ENCODE results near the gene SPAG8. TPM values are rescaled to one million over a fixed set of nuclear protein-coding genes. Genes with fewer than 3 reads are reported as not detected.

Gene SPAG8
- total RNA-seq, 1 donor from 2014 or later: not detected

DNA sequence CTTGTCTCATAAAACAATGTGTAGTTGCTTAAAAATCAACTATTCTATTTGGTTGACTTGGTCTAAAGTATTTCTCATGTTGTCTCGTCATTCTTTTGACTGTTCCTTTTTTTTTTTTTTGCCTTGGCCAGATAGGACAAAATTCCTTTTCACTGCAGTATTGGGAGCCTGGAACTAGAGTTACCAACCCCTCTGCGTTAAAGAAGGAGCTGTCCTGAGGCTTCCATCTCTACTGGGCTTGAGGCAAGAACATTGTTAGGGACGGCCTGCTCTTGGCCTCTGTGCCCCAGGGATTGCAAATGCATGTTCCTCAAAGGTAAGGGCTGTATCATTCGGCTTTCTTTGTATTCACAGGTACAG is 22.1 kb downstream of the SPAG8 start:
- Histone ChIP-seq H3K4me3 (ENCODE audit: low read depth, low read length) (no peak overlapping the region), H3K36me3 (ENCODE audit: control insufficient read depth, insufficient read depth, low read length) (peaks cover 1% of the 10 kb centered on the region), H3K27me3 (ENCODE audit: control insufficient read depth, insufficient read depth, low read length) (no peaks in the 10 kb centered on the region)
- no peak for DNase-seq (ENCODE audit: low read depth)
- TF ChIP-seq, protein P1, sequence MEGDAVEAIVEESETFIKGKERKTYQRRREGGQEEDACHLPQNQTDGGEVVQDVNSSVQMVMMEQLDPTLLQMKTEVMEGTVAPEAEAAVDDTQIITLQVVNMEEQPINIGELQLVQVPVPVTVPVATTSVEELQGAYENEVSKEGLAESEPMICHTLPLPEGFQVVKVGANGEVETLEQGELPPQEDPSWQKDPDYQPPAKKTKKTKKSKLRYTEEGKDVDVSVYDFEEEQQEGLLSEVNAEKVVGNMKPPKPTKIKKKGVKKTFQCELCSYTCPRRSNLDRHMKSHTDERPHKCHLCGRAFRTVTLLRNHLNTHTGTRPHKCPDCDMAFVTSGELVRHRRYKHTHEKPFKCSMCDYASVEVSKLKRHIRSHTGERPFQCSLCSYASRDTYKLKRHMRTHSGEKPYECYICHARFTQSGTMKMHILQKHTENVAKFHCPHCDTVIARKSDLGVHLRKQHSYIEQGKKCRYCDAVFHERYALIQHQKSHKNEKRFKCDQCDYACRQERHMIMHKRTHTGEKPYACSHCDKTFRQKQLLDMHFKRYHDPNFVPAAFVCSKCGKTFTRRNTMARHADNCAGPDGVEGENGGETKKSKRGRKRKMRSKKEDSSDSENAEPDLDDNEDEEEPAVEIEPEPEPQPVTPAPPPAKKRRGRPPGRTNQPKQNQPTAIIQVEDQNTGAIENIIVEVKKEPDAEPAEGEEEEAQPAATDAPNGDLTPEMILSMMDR (IDR thresholded peaks at IDR 0.05; ENCODE audit: insufficient read depth, low read length, poor library complexity, severe bottlenecking): no peak

DNA sequence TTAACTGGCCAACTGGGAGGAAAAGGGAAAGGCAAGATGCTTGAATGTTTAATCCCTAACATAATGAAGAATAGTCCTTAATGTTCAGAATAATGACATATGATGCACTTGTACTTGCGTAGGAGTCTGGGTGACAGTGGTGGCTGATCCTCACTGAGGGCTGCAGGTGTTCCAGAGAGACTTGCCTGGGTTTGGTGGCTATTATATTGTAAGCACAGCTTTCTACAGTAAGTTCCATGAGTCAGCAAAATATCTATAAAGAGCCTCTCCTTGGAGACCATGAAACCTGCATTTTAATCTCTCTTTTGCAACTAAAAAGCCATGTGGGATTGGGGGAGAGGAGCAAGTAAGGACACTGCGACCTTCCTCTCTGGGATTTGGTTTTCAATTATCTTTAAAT is 22.5 kb downstream of the SPAG8 start:
- no peak for DNase-seq (ENCODE audit: low read depth)
- Histone ChIP-seq H3K27me3 (ENCODE audit: control insufficient read depth, insufficient read depth, low read length) (no peaks in the 10 kb centered on the region), H3K36me3 (ENCODE audit: control insufficient read depth, insufficient read depth, low read length) (peaks cover 1% of the 10 kb centered on the region), H3K4me3 (ENCODE audit: low read depth, low read length) (no peak overlapping the region)
- TF ChIP-seq, protein P1 (IDR thresholded peaks at IDR 0.05; ENCODE audit: insufficient read depth, low read length, poor library complexity, severe bottlenecking): no peak

DNA sequence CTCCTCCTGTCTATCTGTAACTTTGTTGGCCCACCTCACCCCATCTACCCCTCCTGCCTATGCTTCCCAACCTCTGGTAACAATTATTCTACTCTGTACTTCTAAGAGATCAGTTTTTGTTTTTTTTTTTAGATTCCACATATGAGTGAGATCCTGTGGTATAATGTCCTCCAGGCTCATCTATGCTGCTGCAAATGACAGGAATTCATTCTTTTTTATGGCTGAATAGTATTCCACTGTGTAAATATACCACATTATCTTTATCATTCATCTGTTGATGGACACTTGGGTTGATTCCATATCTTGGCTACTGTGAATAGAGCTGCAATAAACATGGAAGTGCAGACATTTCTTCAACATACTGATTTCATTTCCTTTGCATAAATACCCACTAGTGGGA is 28.6 kb downstream of the SPAG8 start:
- TF ChIP-seq, protein P1 (IDR thresholded peaks at IDR 0.05; ENCODE audit: insufficient read depth, low read length, poor library complexity, severe bottlenecking): no peak
- DNase-seq (ENCODE audit: low read depth): no peak
- H3K4me3 ChIP-seq (ENCODE audit: low read depth, low read length): no peak overlapping the region
- H3K36me3 ChIP-seq (ENCODE audit: control insufficient read depth, insufficient read depth, low read length): peaks cover 1% of the 10 kb centered on the region
- H3K27me3 ChIP-seq (ENCODE audit: control insufficient read depth, insufficient read depth, low read length): no peaks in the 10 kb centered on the region

DNA sequence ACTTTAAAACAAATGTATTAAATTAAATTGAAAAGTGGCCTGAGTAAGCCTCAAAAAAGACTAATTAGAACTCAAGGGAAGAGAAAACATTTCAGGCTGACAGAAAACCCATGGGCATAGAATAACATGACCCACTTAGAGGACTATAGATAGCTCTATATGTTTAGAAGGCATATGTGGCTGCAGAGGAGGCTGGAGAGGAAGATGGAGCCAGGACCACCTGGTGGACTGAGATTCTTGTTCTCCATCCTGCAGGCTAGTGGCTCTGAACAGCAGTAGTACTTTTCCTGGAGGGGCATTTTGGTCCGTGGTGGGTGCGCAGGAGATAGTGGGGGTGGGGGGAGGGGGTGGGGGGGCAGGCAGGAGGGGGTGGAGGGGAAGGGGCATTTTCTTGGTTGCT is 31.0 kb downstream of the SPAG8 start:
- Histone ChIP-seq H3K27me3 (ENCODE audit: control insufficient read depth, insufficient read depth, low read length) (no peaks in the 10 kb centered on the region), H3K4me3 (ENCODE audit: low read depth, low read length) (no peak overlapping the region), H3K36me3 (ENCODE audit: control insufficient read depth, insufficient read depth, low read length) (no peaks in the 10 kb centered on the region)
- TF ChIP-seq, protein P1 (IDR thresholded peaks at IDR 0.05; ENCODE audit: insufficient read depth, low read length, poor library complexity, severe bottlenecking): no peak
- no peak for DNase-seq (ENCODE audit: low read depth)

DNA sequence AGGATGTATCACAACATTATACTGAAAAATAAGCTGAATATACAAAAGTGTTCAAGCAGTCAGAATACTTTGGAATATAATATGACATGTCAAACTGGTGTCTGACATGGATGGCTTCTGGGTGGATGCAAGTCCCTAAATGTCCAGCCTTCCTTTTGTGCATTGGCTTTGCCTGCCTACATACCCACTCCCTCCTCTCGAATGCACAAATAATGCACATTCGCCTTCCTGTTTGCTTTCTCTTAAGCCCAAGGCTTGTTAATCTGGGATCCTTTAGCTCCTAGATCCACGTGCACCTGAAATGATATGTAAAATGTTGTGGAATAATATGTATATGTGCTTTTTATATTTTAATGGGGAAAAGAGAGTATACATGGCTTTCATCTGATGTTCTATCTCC is 33.6 kb downstream of the SPAG8 start:
- no peaks in the 10 kb centered on the region for H3K27me3 ChIP-seq (ENCODE audit: control insufficient read depth, insufficient read depth, low read length)
- no peak overlapping the region for H3K4me3 ChIP-seq (ENCODE audit: low read depth, low read length)
- TF ChIP-seq, protein P1 (IDR thresholded peaks at IDR 0.05; ENCODE audit: insufficient read depth, low read length, poor library complexity, severe bottlenecking): no peak
- H3K36me3 ChIP-seq (ENCODE audit: control insufficient read depth, insufficient read depth, low read length): no peaks in the 10 kb centered on the region
- DNase-seq (ENCODE audit: low read depth): no peak

DNA sequence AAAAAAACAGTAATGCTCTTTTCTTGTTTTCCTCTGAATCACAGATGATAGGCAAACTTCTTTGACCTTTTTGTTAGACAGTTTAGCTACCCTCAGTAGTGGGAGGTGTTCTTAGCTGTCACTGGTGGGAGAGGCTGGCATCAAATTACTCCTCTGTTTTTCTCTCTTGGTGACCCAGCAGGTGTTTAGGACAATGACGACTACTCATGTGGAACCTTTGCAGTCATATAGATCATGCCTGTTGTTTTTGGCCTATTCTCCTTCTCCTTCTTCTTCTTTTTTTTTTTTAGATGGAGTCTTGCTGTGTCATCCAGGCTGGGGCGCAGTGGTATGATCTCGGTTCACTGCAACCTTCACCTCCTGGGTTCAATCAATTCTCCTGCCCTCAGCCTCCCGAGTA is 36.0 kb downstream of the SPAG8 start:
- DNase-seq (ENCODE audit: low read depth): no peak
- Histone ChIP-seq H3K4me3 (ENCODE audit: low read depth, low read length) (no peak overlapping the region), H3K36me3 (ENCODE audit: control insufficient read depth, insufficient read depth, low read length) (no peaks in the 10 kb centered on the region), H3K27me3 (ENCODE audit: control insufficient read depth, insufficient read depth, low read length) (no peaks in the 10 kb centered on the region)
- TF ChIP-seq, protein P1 (IDR thresholded peaks at IDR 0.05; ENCODE audit: insufficient read depth, low read length, poor library complexity, severe bottlenecking): no peak
